ENCODE data around the gene MYB. TPM values are rescaled to one million over a fixed set of nuclear protein-coding genes. Genes with fewer than 3 reads are reported as not detected.

The MYB gene
- total RNA-seq, 1 experiment from 2014 or later: 3.7 TPM

DNA sequence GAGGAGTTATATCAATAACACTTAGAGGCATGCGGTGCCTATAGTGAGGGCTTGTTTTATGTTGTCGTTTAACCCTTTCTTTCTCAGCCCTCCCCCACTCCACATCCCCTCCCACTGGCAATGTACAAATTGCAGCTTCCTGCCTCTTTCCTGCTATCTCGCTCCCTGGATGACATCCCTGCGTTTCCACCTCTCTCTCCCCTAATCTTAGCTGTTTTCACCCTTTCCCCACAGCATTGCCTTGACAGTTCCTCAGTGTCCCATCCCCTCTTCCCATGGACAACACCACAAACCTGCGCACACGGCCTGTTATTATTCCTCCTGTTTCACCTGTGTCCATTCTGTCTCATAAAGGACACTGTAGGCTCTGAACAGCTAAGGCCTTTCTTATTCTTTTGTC is 34.5 kb downstream of the MYB start:
- Histone ChIP-seq H3K36me3 (ENCODE audit: control insufficient read depth in 1 of 2, insufficient read depth in 2 of 2, low read length in 2 of 2) (no peaks in the 10 kb centered on the region), H3K4me2 (ENCODE audit: low read length) (no peak overlapping the region), H3K27me3 (ENCODE audit: insufficient read depth, low read length) (no peaks in the 10 kb centered on the region), H3K9me3 (ENCODE audit: control insufficient read depth in 1 of 2, insufficient read depth in 1 of 2, low read depth in 1 of 2, low read length in 2 of 2) (no peaks in the 10 kb centered on the region), H2AFZ (ENCODE audit: low read depth, low read length, poor library complexity, severe bottlenecking) (no peak overlapping the region), H3K9me2 (ENCODE audit: insufficient read depth) (no peaks in the 10 kb centered on the region), H3K9ac (ENCODE audit: low read length) (no peak overlapping the region), H3K4me1 (ENCODE audit: control insufficient read depth in 1 of 2, insufficient read depth in 2 of 2, low read length in 2 of 2) (no peaks in the 10 kb centered on the region), H3K4me3 (replicated peaks in 1 of 2; ENCODE audit: low read depth in 1 of 2, low read length in 2 of 2) (no peak overlapping the region), H4K20me1 (ENCODE audit: insufficient read depth) (no peaks in the 10 kb centered on the region), H3K79me2 (ENCODE audit: insufficient read depth, low read length) (no peaks in the 10 kb centered on the region), H3K27ac (ENCODE audit: low read depth, low read length) (no peak overlapping the region)
- ATAC-seq (no peak), DNase-seq (ENCODE audit: low read depth, low spot score) (no peak)
- ChIA-PET POLR2A (no interaction called here), RAD21 (ENCODE audit: low non-redundant PET in 1 of 2, low total read pairs in 2 of 2, uncharacterized antibody in 2 of 2, unreplicated experiment in 2 of 2) (no interaction called here), CTCF (no interaction called here)
- intact Hi-C loops (cut with micrococcal nuclease): no loop called here
- no TSS peak for BruUV-seq (replicated peaks)
- no peak for TF ChIP-seq EZH2phosphoT487 (IDR thresholded peaks at IDR 0.05; ENCODE audit: borderline replicate concordance)

GRCh38 chr6:135217663-135218062 is 36.6 kb downstream of the MYB start:
- Histone ChIP-seq H2AFZ (ENCODE audit: low read depth, low read length, poor library complexity, severe bottlenecking) (no peak overlapping the region), H3K4me2 (ENCODE audit: low read length) (no peak overlapping the region), H3K36me3 (ENCODE audit: control insufficient read depth in 1 of 2, insufficient read depth in 2 of 2, low read length in 2 of 2) (no peaks in the 10 kb centered on the region), H3K9me3 (ENCODE audit: control insufficient read depth in 1 of 2, insufficient read depth in 1 of 2, low read depth in 1 of 2, low read length in 2 of 2) (no peaks in the 10 kb centered on the region), H3K4me1 (ENCODE audit: control insufficient read depth in 1 of 2, insufficient read depth in 2 of 2, low read length in 2 of 2) (no peaks in the 10 kb centered on the region), H3K9me2 (ENCODE audit: insufficient read depth) (no peaks in the 10 kb centered on the region), H3K27me3 (ENCODE audit: insufficient read depth, low read length) (no peaks in the 10 kb centered on the region), H3K9ac (ENCODE audit: low read length) (no peak overlapping the region), H3K4me3 (replicated peaks in 1 of 2; ENCODE audit: low read depth in 1 of 2, low read length in 2 of 2) (no peak overlapping the region), H4K20me1 (ENCODE audit: insufficient read depth) (no peaks in the 10 kb centered on the region), H3K27ac (ENCODE audit: low read depth, low read length) (no peak overlapping the region), H3K79me2 (ENCODE audit: insufficient read depth, low read length) (no peaks in the 10 kb centered on the region)
- DNase-seq (ENCODE audit: low read depth, low spot score): no peak
- BruUV-seq (replicated peaks): no TSS peak
- ChIA-PET RAD21 (ENCODE audit: low non-redundant PET in 1 of 2, low total read pairs in 2 of 2, uncharacterized antibody in 2 of 2, unreplicated experiment in 2 of 2) (no interaction called here), POLR2A (no interaction called here), CTCF (no interaction called here)
- ATAC-seq: no peak
- intact Hi-C loops (cut with micrococcal nuclease): no loop called here
- TF ChIP-seq ATF3 (IDR thresholded peaks at IDR 0.05): no peak
- TF ChIP-seq, protein P1, sequence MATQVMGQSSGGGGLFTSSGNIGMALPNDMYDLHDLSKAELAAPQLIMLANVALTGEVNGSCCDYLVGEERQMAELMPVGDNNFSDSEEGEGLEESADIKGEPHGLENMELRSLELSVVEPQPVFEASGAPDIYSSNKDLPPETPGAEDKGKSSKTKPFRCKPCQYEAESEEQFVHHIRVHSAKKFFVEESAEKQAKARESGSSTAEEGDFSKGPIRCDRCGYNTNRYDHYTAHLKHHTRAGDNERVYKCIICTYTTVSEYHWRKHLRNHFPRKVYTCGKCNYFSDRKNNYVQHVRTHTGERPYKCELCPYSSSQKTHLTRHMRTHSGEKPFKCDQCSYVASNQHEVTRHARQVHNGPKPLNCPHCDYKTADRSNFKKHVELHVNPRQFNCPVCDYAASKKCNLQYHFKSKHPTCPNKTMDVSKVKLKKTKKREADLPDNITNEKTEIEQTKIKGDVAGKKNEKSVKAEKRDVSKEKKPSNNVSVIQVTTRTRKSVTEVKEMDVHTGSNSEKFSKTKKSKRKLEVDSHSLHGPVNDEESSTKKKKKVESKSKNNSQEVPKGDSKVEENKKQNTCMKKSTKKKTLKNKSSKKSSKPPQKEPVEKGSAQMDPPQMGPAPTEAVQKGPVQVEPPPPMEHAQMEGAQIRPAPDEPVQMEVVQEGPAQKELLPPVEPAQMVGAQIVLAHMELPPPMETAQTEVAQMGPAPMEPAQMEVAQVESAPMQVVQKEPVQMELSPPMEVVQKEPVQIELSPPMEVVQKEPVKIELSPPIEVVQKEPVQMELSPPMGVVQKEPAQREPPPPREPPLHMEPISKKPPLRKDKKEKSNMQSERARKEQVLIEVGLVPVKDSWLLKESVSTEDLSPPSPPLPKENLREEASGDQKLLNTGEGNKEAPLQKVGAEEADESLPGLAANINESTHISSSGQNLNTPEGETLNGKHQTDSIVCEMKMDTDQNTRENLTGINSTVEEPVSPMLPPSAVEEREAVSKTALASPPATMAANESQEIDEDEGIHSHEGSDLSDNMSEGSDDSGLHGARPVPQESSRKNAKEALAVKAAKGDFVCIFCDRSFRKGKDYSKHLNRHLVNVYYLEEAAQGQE (IDR thresholded peaks at IDR 0.05; ENCODE audit: low read depth): no peak
- no peak for TF ChIP-seq SP1 (IDR thresholded peaks at IDR 0.05; ENCODE audit: low read depth)
- no peak for TF ChIP-seq POLR2AphosphoS5 (IDR thresholded peaks at IDR 0.05; ENCODE audit: low read depth, low read length)
- no peak for TF ChIP-seq ELF1 (IDR thresholded peaks at IDR 0.05; ENCODE audit: borderline replicate concordance, low read depth)
- TF ChIP-seq TCF7L2 (IDR thresholded peaks at IDR 0.05; ENCODE audit: borderline replicate concordance, extremely low read depth, insufficient read depth, insufficient read length): no peak
- TF ChIP-seq YY1 (IDR thresholded peaks at IDR 0.05; ENCODE audit: extremely low read depth, insufficient replicate concordance, low read depth, low read length): no peak
- no peak for TF ChIP-seq ZBTB33 (IDR thresholded peaks at IDR 0.05; ENCODE audit: extremely low read depth, insufficient replicate concordance, low read length)
- TF ChIP-seq EZH2phosphoT487 (IDR thresholded peaks at IDR 0.05; ENCODE audit: borderline replicate concordance): no peak
- TF ChIP-seq SIN3A (IDR thresholded peaks at IDR 0.05; ENCODE audit: low read depth): no peak
- TF ChIP-seq FOSL1 (IDR thresholded peaks at IDR 0.05; ENCODE audit: low read depth): no peak
- no peak for TF ChIP-seq JUND (IDR thresholded peaks at IDR 0.05)
- no peak for TF ChIP-seq RAD21 (IDR thresholded peaks at IDR 0.05; ENCODE audit: low read depth)
- no peak for TF ChIP-seq EGR1 (IDR thresholded peaks at IDR 0.05; ENCODE audit: low read depth)
- no peak for TF ChIP-seq CEBPB (IDR thresholded peaks at IDR 0.05; ENCODE audit: low read depth)
- TF ChIP-seq ZFX (IDR thresholded peaks at IDR 0.05): no peak
- TF ChIP-seq EZH2 (IDR thresholded peaks at IDR 0.05): no peak
